Spinal cord (tissue), 10 donors: ENCODE measurements around the gene MKRN1. TPM values are rescaled to one million over a fixed set of nuclear protein-coding genes. Genes with fewer than 3 reads are reported as not detected.
A peak's percentile ranks its signal among the peaks of the same experiment; 100 is the strongest.
"Not testable (repeated sequence)": the region's sequence is repeated elsewhere in the genome, so short reads cannot be mapped to it uniquely, and the experiment has no call there.

Experiments
- DNase-seq, 6 donors: peaks; one replicate each; pipeline versions ENCODE4 v3.0.0 to v3.0.0-alpha.2; 2013 to 2015; ENCODE audit warnings: low spot score in 6 of 6, low read depth in 4 of 6
- H3K27ac ChIP-seq: one replicate; pipeline ENCODE4 v1.5.1; 2013; ENCODE audit warnings: low read depth, low read length, control low read depth
- H3K27me3 ChIP-seq: one replicate; pipeline ENCODE4 v1.6.1; 2013; ENCODE audit warnings: low read length; ENCODE audit not compliant: control insufficient read depth, insufficient read depth
- H3K36me3 ChIP-seq: one replicate; pipeline ENCODE4 v1.6.1; 2013; ENCODE audit warnings: low read length; ENCODE audit not compliant: control insufficient read depth, insufficient read depth
- H3K4me1 ChIP-seq: one replicate; pipeline ENCODE4 v1.6.1; 2013; ENCODE audit warnings: low read length; ENCODE audit not compliant: control insufficient read depth, insufficient read depth
- H3K4me3 ChIP-seq: one replicate; pipeline ENCODE4 v1.5.1; 2013; ENCODE audit warnings: low read depth, low read length, control low read depth
- H3K9me3 ChIP-seq: one replicate; pipeline ENCODE4 v1.6.1; 2013; ENCODE audit warnings: low read length; ENCODE audit not compliant: control insufficient read depth, insufficient read depth
- WGBS: methylation state at CpG from one replicate; pipeline ENCODE4 v1.1.5; 2013; ENCODE audit warnings: missing lambda C conversion rate; ENCODE audit not compliant: insufficient coverage; 5-methylcytosine and 5-hydroxymethylcytosine counted together
- polyA plus RNA-seq, 2 donors: library from polyadenylated mRNA; unstranded; fragments of 120-200 nt; gene quantifications; one replicate each; pipeline ENCODE4 v1.2.1, GENCODE V29; 2013; ENCODE audit not compliant: insufficient read length in 2 of 2
- total RNA-seq, 2 donors: library from RNA; depleted of rRNA in 1 of 2; stranded (reverse); fragments of 120-200 nt in 1 of 2; fragments of >200 nt in 1 of 2; gene quantifications; one replicate each; pipeline versions ENCODE4 v1.2.3 to v1.2.4, GENCODE V29; 2013 to 2014
- donor health status: healthy.

The MKRN1 gene
- total and polyA plus RNA-seq, 4 donors: 84.2 to 151 (median 122) TPM

GRCh38 chr7:140458201-140458600 lies 21.1 kb downstream of the MKRN1 start:
- no peaks in the 10 kb centered on the region for H3K9me3 ChIP-seq
- peaks cover 30% of the 10 kb centered on the region for H3K36me3 ChIP-seq
- WGBS: no CpG with 5 or more reads among the region's 3 CpGs
- no peaks in the 10 kb centered on the region for H3K4me1 ChIP-seq
- H3K27me3 ChIP-seq: no peaks in the 10 kb centered on the region
- H3K4me3 ChIP-seq: no peak overlapping the region
- H3K27ac ChIP-seq: no peak overlapping the region
- no peak for DNase-seq

- peak in 1 of 6 donors; percentile 44 for DNase-seq
- WGBS: 100% methylated on average over 3 of the region's 9 CpGs
- H3K9me3 ChIP-seq: no peaks in the 10 kb centered on the region
- no peak overlapping the region for H3K4me3 ChIP-seq
- H3K27me3 ChIP-seq: no peaks in the 10 kb centered on the region
- no peaks in the 10 kb centered on the region for H3K4me1 ChIP-seq
- no peak overlapping the region for H3K27ac ChIP-seq
- H3K36me3 ChIP-seq: peaks cover 29% of the 10 kb centered on the region
These were observed 22.7 kb downstream of the MKRN1 start for GRCh38 chr7:140456551-140457051.

- Histone ChIP-seq H3K27ac (no peak overlapping the region), H3K4me1 (no peaks in the 10 kb centered on the region), H3K4me3 (no peak overlapping the region), H3K9me3 (no peaks in the 10 kb centered on the region), H3K27me3 (no peaks in the 10 kb centered on the region), H3K36me3 (peaks cover 25% of the 10 kb centered on the region)
- WGBS: 57% methylated on average over 3 of the region's 4 CpGs
- no peak for DNase-seq
These were observed 23.6 kb downstream of the MKRN1 start for GRCh38 chr7:140455743-140456142.

GRCh38 chr7:140454657-140455015 lies 24.7 kb downstream of the MKRN1 start:
- 91% methylated on average over 7 of the region's 8 CpGs for WGBS
- Histone ChIP-seq H3K27ac (no peak overlapping the region), H3K27me3 (no peaks in the 10 kb centered on the region), H3K4me3 (no peak overlapping the region), H3K4me1 (no peaks in the 10 kb centered on the region), H3K36me3 (peaks cover 21% of the 10 kb centered on the region), H3K9me3 (no peaks in the 10 kb centered on the region)
- no peak for DNase-seq

- not testable (repeated sequence) for H3K27ac ChIP-seq, H3K4me1 ChIP-seq, H3K4me3 ChIP-seq, H3K27me3 ChIP-seq, DNase-seq, H3K9me3 ChIP-seq
- peaks cover 21% of the 10 kb centered on the region for H3K36me3 ChIP-seq
- 100% methylated on average over 2 of the region's 9 CpGs for WGBS
These were observed 25.3 kb downstream of the MKRN1 start for GRCh38 chr7:140453785-140454656.

GRCh38 chr7:140453273-140453672 lies 26.0 kb downstream of the MKRN1 start:
- no peaks in the 10 kb centered on the region for H3K27me3 ChIP-seq
- no peak overlapping the region for H3K27ac ChIP-seq
- 94% methylated on average over 2 of the region's 4 CpGs for WGBS
- no peaks in the 10 kb centered on the region for H3K9me3 ChIP-seq
- peaks cover 21% of the 10 kb centered on the region for H3K36me3 ChIP-seq
- no peak for DNase-seq
- H3K4me1 ChIP-seq: no peaks in the 10 kb centered on the region
- H3K4me3 ChIP-seq: no peak overlapping the region

GRCh38 chr7:140451716-140452115 lies 27.6 kb downstream of the MKRN1 start:
- no peaks in the 10 kb centered on the region for H3K9me3 ChIP-seq
- WGBS: 70% methylated on average over 1 of the region's 1 CpG
- H3K4me1 ChIP-seq: no peaks in the 10 kb centered on the region
- no peak overlapping the region for H3K4me3 ChIP-seq
- DNase-seq: no peak
- peaks cover 19% of the 10 kb centered on the region for H3K36me3 ChIP-seq
- no peak overlapping the region for H3K27ac ChIP-seq
- no peaks in the 10 kb centered on the region for H3K27me3 ChIP-seq

GRCh38 chr7:140448781-140449480 lies 30.4 kb downstream of the MKRN1 start:
- Histone ChIP-seq H3K27me3 (no peaks in the 10 kb centered on the region), H3K36me3 (peaks cover 6% of the 10 kb centered on the region), H3K27ac (no peak overlapping the region), H3K9me3 (no peaks in the 10 kb centered on the region), H3K4me1 (no peaks in the 10 kb centered on the region), H3K4me3 (no peak overlapping the region)
- DNase-seq: no peak
- 100% methylated on average over 1 of the region's 4 CpGs for WGBS

GRCh38 chr7:140447841-140448240 lies 31.5 kb downstream of the MKRN1 start:
- Histone ChIP-seq H3K27me3 (no peaks in the 10 kb centered on the region), H3K4me3 (no peak overlapping the region), H3K9me3 (no peaks in the 10 kb centered on the region), H3K36me3 (peaks cover 5% of the 10 kb centered on the region), H3K4me1 (no peaks in the 10 kb centered on the region), H3K27ac (no peak overlapping the region)
- no CpG with 5 or more reads among the region's 7 CpGs for WGBS
- no peak for DNase-seq
